Panc1 (cell line): ENCODE data around the gene STK17B.

ENCODE experiments used
- POLR2AphosphoS5 ChIP-seq: IDR thresholded peaks from 2 replicates; pipeline ENCODE4 v1.6.1; 2012; ENCODE audit warnings: mild to moderate bottlenecking, low read depth, low read length, moderate library complexity
- SIN3A ChIP-seq: IDR thresholded peaks from 2 replicates; pipeline ENCODE4 v1.6.1; 2012; ENCODE audit warnings: low read depth, mild to moderate bottlenecking, low read length, moderate library complexity, borderline replicate concordance; ENCODE audit not compliant: insufficient read depth
- TCF7L2 ChIP-seq: IDR thresholded peaks from 2 replicates; pipeline ENCODE4 v1.6.1; 2011; ENCODE audit warnings: mild to moderate bottlenecking, low read depth, low read length, inconsistent platforms
- TF ChIP-seq, protein P1 (sequence below): fragments of 450-650 bp; IDR thresholded peaks from 2 replicates; pipeline ENCODE4 v1.5.1; 2017; ENCODE audit warnings: mild to moderate bottlenecking
- TF ChIP-seq, protein P2 (sequence below), 2 experiments: IDR thresholded peaks; 2 replicates each; pipeline ENCODE4 v1.6.1; 2011 to 2012; ENCODE audit warnings: low read depth in 2 of 2, control low read depth in 1 of 2, low read length in 1 of 2, mild to moderate bottlenecking in 1 of 2, moderate library complexity in 1 of 2; ENCODE audit not compliant: insufficient read depth in 1 of 2

DNA sequence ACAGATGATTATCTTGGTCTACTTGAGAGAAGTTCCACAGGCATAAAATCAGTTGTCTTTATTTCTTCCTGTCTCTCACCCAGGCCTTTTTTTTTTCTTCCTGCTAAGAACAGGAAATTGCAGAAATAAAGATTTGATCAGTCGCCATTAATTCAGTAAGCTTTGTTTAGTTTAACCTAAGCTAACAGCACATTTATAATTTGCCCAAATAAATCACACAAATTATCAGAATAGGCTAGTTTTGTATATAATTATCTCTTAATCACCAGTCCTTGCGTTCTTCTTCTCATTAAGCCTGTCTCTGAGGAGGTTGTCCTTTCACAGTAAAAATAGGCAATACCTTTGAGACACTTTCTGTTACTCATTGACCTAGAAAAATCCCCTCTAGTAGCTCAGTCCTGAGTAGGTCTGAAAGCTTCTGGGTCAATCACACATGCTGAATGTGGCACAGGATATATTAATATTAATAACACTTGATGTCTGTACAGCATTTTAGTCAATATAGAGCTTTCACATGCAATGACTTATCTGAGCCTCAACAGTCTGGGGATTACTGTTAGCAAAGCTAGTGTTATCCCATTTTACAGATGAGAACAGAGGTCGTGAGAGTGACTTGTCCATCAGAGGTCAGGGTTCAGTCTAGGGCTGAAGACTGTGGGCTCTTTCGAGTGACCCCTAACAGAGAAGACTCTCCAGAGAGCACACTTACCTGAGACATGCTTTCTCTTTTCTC is 11.2 kb upstream of the STK17B start:
- TF ChIP-seq, protein P1, sequence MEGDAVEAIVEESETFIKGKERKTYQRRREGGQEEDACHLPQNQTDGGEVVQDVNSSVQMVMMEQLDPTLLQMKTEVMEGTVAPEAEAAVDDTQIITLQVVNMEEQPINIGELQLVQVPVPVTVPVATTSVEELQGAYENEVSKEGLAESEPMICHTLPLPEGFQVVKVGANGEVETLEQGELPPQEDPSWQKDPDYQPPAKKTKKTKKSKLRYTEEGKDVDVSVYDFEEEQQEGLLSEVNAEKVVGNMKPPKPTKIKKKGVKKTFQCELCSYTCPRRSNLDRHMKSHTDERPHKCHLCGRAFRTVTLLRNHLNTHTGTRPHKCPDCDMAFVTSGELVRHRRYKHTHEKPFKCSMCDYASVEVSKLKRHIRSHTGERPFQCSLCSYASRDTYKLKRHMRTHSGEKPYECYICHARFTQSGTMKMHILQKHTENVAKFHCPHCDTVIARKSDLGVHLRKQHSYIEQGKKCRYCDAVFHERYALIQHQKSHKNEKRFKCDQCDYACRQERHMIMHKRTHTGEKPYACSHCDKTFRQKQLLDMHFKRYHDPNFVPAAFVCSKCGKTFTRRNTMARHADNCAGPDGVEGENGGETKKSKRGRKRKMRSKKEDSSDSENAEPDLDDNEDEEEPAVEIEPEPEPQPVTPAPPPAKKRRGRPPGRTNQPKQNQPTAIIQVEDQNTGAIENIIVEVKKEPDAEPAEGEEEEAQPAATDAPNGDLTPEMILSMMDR, result no peak
- TF ChIP-seq TCF7L2 (no peak), POLR2AphosphoS5 (no peak), SIN3A (no peak)
- TF ChIP-seq, protein P2, sequence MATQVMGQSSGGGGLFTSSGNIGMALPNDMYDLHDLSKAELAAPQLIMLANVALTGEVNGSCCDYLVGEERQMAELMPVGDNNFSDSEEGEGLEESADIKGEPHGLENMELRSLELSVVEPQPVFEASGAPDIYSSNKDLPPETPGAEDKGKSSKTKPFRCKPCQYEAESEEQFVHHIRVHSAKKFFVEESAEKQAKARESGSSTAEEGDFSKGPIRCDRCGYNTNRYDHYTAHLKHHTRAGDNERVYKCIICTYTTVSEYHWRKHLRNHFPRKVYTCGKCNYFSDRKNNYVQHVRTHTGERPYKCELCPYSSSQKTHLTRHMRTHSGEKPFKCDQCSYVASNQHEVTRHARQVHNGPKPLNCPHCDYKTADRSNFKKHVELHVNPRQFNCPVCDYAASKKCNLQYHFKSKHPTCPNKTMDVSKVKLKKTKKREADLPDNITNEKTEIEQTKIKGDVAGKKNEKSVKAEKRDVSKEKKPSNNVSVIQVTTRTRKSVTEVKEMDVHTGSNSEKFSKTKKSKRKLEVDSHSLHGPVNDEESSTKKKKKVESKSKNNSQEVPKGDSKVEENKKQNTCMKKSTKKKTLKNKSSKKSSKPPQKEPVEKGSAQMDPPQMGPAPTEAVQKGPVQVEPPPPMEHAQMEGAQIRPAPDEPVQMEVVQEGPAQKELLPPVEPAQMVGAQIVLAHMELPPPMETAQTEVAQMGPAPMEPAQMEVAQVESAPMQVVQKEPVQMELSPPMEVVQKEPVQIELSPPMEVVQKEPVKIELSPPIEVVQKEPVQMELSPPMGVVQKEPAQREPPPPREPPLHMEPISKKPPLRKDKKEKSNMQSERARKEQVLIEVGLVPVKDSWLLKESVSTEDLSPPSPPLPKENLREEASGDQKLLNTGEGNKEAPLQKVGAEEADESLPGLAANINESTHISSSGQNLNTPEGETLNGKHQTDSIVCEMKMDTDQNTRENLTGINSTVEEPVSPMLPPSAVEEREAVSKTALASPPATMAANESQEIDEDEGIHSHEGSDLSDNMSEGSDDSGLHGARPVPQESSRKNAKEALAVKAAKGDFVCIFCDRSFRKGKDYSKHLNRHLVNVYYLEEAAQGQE (IDR thresholded peaks at IDR 0.05; ENCODE audit: insufficient read depth in 1 of 2, low read depth in 2 of 2, low read length in 1 of 2), result no peak
